Astrocyte (in vitro differentiated cells and primary cell): ENCODE results near the gene HSPA8.

Experiments used
- CTCF ChIP-seq: IDR thresholded peaks from 2 replicates; pipeline ENCODE4 v1.5.1; 2011; ENCODE audit warnings: low read depth, mild to moderate bottlenecking, inconsistent platforms, low read length, moderate library complexity; ENCODE audit not compliant: insufficient read depth
- EZH2 ChIP-seq: IDR thresholded peaks from 2 replicates; pipeline ENCODE4 v1.6.1; 2012; ENCODE audit warnings: mild to moderate bottlenecking, low read length, inconsistent platforms; ENCODE audit not compliant: insufficient read depth

- TF ChIP-seq CTCF = no peak
- TF ChIP-seq EZH2 = no peak
These were observed 1.5 kb downstream of the HSPA8 start for GRCh38 chr11:123060277-123061000.
